Mononuclear cell (primary cell): ENCODE results near the gene EBF3. TPM values are rescaled to one million over a fixed set of nuclear protein-coding genes. Genes with fewer than 3 reads are reported as not detected.

ENCODE experiments used
- H3K27me3 ChIP-seq: 2 replicates; pipeline ENCODE4 v1.6.0; 2011; ENCODE audit warnings: low read length, control low read depth; ENCODE audit not compliant: insufficient read depth
- H3K4me1 ChIP-seq: 2 replicates; pipeline ENCODE4 v1.5.1; 2011; ENCODE audit warnings: mild to moderate bottlenecking, low read length, control low read depth; ENCODE audit not compliant: insufficient read depth
- H3K4me3 ChIP-seq: 2 replicates; pipeline ENCODE4 v1.5.1; 2011; ENCODE audit warnings: mild to moderate bottlenecking, low read length, moderate library complexity
- H3K9me3 ChIP-seq: 2 replicates; pipeline ENCODE4 v1.5.1; 2011; ENCODE audit warnings: low read depth, mild to moderate bottlenecking, control low read depth, low read length
- total RNA-seq: library from RNA; depleted of rRNA; stranded (reverse); fragments of >200 nt; gene quantifications from one replicate; pipeline ENCODE4 v1.2.3, GENCODE V29; 2012

EBF3 gene
- total RNA-seq, 1 donor: not detected

DNA sequence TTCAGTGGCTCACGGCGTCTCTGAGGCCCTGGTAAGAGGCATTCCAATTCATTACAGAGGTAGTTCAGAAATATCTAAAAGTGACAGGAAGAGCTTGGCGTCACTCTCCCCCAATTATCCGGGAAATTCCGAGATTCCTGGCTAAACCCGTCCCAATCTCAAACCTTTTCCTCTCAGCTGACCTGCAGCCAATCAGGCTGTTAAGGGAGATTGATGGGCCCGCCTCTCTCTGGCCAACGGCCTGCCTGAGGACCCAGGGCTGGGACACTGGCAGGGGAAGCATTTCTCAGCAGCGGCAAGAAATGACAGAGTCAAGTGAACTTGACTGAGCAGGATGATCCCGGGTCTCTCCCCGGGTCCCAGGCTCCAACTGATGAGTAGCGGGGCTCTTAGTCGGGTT lies 72.3 kb downstream of the EBF3 start:
- Histone ChIP-seq H3K4me3 (no peak overlapping the region), H3K27me3 (no peaks in the 10 kb centered on the region), H3K4me1 (no peaks in the 10 kb centered on the region), H3K9me3 (no peaks in the 10 kb centered on the region)

DNA sequence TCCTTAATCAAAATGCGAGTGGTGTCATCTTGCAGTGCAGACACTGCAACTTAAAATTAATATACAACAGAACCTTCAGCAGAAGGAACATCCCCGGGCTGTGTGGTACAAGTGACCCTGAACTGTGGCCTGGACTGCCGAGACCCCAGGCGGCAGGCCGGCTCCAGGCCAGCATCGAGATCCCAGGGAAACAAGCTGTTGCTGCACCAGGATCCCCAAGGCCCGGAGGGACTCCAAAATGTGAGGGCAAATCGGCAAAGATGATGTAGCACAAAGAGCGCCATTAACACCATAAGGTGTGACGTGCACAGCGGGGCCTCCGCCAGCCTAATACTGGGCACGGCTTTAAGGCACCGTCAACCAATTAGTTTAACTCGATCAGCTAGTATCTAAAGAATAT lies 73.9 kb downstream of the EBF3 start:
- H3K4me1 ChIP-seq: no peaks in the 10 kb centered on the region
- H3K27me3 ChIP-seq: no peaks in the 10 kb centered on the region
- H3K9me3 ChIP-seq: no peaks in the 10 kb centered on the region
- no peak overlapping the region for H3K4me3 ChIP-seq

DNA sequence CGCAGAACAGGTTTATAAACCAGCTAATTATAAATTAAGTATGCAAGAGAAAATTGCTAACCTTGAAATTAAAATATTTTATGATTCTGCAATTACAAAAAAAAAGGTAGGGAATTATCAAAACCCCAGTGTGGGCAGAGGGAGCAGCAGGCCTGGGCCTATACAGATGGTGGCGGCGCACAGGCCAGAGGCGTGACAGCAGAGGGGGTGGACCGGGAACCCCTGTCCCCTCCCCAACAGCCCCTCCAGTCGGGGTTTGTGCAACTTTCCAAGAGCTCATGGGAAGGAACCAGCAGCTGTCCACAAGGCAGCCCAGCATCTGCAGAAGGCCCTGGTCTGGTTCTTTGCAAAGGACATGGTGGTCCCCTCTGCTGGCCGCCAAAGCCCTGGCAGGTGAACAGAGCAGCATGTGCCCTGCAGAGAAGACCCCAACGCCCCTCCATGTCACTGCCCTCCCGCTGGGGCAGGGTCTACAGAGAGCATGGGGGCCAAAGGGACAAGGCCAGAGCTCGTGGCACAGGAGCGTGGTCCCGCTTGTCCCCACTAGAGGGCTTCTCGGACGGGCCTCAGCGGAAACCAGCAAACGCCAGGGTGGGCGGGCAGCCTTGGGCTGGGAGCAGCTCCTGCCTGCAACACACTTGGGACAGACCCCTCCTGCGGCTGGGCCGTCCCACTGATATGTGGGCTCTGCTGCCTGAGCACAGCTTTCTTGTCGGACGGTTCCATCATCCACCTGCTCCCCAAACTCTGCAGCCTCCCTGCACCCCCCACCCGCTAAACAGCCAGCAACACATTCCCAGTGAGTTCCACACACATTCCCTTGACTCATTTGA lies 75.1 kb downstream of the EBF3 start:
- Histone ChIP-seq H3K4me1 (peaks cover under 1% of the 10 kb centered on the region), H3K4me3 (no peak overlapping the region), H3K27me3 (no peaks in the 10 kb centered on the region), H3K9me3 (no peaks in the 10 kb centered on the region)

DNA sequence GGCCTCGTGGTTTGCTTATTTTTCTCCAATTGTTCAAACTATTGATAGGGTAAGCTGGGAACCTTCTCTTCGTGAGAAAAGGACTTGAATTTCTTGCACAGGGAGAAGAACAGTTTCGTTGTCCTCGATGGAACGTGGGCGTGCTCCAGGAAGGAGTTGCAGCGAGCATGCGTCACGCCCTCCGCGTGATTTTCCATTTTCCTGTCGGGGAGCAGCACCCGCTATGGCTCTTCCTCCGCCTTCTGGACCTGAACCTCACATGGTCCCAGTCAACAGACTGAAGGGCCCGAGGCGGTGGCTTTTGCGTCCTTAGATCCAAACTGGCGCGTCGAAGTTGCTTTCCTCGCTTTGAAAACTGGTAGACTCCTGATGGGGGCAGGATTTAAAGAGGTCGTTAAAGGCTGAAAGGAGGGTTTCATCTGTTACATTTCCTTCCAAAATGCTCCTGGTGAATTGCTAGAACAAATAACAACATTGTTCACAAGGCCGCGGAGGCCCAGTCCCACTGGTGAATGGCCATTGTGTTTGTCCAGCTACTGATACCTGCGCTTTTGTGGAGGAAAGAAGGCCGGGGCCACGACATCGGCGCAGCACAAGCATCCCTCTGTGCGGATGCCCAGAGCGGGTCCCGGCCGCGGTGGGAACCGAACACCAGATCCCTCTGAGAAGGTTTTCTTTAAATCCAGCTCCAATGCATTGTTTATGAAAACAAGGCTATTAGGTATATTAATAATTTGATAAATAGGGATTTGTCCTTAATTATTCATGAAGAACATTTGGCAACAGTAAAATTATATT lies 75.9 kb downstream of the EBF3 start:
- Histone ChIP-seq H3K4me1 (peaks cover 4% of the 10 kb centered on the region), H3K4me3 (no peak overlapping the region), H3K9me3 (no peaks in the 10 kb centered on the region), H3K27me3 (no peaks in the 10 kb centered on the region)

DNA sequence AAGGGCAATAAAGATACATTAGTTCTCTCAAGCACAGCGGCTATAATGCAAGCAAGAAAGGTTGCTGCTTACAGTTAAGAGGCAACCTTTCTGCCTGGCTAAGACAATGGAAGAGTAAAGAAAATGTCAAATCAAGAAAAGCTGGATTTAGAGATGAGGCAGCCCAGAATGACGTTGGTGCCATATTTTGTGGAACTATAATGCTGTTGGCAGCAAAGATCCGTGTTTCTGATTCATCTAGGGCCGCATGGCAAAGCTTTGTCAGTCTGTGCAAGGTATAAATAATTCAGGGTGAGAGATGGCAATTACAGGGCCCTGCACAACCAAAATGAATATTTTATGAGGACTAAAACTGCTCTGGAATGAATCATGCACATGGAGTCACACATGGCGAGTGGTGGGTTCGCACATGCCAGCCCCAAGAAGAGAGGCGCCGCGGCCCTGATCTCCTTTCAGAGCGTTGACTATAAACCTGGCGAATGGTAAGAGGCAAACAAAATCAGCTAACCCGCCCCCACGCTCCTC lies 76.6 kb downstream of the EBF3 start:
- H3K4me3 ChIP-seq: no peak overlapping the region
- no peaks in the 10 kb centered on the region for H3K27me3 ChIP-seq
- peaks cover 4% of the 10 kb centered on the region for H3K4me1 ChIP-seq
- no peaks in the 10 kb centered on the region for H3K9me3 ChIP-seq

DNA sequence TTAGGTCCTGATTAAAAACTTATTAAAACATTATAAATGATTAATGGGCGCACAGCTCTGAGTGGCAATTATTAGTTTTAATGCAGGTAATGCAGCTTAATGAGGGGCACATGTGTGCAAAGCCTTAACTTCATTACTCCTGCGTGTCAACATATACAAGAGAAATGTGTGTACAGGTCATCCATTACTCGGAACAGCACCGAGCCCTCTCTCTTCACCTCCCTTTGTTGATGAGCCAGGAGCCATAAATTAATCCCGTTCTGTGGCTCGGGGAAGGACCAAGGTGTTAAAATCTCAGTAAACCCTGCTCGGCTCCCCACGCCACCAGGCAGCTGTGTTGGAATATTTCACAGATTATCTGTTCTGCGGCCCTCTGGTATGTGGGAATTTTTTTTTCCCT lies 77.8 kb downstream of the EBF3 start:
- Histone ChIP-seq H3K4me3 (no peak overlapping the region), H3K27me3 (no peaks in the 10 kb centered on the region), H3K4me1 (peaks cover 4% of the 10 kb centered on the region), H3K9me3 (no peaks in the 10 kb centered on the region)

DNA sequence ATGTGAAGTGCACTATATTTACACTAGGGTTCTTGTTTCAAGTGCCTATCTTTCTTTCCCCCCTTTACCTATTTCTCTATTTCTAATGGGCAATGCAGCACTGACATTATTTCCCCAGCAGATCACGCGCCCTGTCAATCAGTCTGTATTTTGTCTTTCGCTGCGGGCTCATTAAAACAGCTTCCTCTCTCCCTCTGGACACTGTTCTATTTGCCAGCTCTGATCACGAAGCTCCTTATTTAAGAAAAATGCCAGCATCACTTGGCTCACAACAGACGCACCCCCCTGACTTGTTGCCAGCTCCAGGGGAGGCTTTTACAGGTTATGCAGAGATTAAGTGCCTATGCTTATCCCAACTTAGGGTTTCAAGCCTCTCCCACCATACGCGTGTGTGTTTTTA lies 78.5 kb downstream of the EBF3 start:
- H3K9me3 ChIP-seq: no peaks in the 10 kb centered on the region
- no peaks in the 10 kb centered on the region for H3K27me3 ChIP-seq
- H3K4me3 ChIP-seq: no peak overlapping the region
- H3K4me1 ChIP-seq: peaks cover 4% of the 10 kb centered on the region

DNA sequence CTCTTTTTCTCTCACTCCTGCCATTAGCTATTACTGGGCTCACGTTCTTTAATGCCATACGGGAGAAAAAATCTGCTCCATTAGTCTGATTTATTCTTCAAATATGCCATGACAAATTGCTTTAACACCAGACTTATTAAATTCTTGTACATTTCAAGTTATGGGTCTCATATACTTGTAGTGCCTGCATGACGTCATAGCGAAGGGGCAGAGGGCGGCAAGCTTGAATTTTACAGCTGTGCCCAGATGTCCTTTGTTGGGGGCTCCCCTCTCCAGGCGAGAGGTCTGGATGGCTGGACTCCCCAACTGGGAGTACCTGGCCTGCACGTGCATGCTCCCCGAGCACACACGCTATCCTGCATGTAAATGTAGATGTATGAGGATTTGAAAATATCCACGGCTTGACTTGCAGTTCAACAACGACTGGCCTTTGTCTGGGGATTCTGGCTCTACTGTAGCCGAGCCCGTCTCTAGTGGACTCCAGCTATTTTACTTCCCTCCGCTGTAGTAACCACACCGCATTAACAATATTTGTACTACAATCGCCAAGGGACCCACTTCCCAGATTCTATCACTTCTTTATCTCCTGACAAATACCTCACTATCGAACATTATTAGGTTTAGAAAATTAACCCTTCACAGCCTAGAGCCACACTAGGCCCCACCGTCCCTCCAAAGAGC lies 79.5 kb downstream of the EBF3 start:
- Histone ChIP-seq H3K9me3 (no peaks in the 10 kb centered on the region), H3K4me3 (no peak overlapping the region), H3K4me1 (peaks cover 4% of the 10 kb centered on the region), H3K27me3 (no peaks in the 10 kb centered on the region)

DNA sequence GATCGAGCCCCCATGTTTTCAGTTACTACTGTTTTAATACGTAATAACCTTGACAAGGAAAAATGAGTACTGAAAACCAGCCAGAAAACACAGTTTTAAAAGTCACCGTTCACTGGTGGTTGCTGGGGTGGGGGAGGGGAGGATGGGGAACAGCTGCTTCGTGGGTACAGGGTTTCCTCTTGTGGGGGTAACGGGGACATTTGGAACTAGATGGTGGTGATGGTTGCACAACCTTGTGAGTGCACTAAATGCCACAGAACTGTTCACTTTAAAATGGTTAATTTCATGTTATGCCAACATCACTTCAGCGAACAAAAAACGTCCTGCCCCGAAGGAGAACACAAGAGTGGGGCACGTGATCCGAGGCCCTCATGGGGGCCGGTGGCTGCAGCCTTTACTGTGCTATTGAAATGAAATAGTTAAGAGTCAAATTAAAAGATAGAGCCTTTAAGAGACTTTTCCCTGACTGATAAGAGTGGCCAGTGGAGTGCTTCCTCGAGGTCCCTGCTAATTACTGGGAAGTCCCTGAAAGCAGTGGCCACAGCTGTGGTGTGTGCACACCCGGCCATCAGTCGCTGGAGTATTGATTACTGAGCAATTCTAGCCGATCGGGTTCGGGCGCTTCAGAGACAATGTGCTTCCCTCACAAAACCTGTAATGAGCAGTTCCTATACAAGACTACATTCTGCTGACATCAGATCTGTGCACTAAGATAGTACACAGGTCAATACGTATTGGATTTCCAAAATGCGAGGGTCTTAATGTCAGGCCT lies 80.3 kb downstream of the EBF3 start:
- H3K9me3 ChIP-seq: no peaks in the 10 kb centered on the region

DNA sequence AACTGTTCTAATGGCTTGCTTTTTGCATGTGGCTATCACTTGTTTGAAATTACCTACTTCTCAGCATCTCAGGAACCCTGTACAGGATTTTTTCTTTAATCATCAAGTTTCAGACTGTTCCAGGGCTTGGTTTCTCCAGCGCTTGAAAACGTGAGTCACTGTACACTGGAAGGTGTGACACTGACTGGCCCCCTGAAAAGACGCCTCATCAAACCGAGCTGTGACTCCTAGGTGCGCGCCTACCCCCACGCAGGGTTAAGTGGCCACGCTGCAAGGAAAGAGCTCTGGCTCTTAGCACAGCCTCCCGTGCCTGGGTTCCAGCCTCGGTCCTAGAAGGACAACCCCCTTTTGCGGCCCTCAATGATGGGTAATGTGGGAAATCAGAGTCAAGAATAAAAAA lies 81.0 kb downstream of the EBF3 start:
- no peaks in the 10 kb centered on the region for H3K27me3 ChIP-seq
- peaks cover 4% of the 10 kb centered on the region for H3K4me1 ChIP-seq
- no peak overlapping the region for H3K4me3 ChIP-seq
- no peaks in the 10 kb centered on the region for H3K9me3 ChIP-seq

More for the DNA sequence above, 80.3 kb downstream of the EBF3 start:
- peaks cover 4% of the 10 kb centered on the region for H3K4me1 ChIP-seq
- no peaks in the 10 kb centered on the region for H3K27me3 ChIP-seq
- no peak overlapping the region for H3K4me3 ChIP-seq

DNA sequence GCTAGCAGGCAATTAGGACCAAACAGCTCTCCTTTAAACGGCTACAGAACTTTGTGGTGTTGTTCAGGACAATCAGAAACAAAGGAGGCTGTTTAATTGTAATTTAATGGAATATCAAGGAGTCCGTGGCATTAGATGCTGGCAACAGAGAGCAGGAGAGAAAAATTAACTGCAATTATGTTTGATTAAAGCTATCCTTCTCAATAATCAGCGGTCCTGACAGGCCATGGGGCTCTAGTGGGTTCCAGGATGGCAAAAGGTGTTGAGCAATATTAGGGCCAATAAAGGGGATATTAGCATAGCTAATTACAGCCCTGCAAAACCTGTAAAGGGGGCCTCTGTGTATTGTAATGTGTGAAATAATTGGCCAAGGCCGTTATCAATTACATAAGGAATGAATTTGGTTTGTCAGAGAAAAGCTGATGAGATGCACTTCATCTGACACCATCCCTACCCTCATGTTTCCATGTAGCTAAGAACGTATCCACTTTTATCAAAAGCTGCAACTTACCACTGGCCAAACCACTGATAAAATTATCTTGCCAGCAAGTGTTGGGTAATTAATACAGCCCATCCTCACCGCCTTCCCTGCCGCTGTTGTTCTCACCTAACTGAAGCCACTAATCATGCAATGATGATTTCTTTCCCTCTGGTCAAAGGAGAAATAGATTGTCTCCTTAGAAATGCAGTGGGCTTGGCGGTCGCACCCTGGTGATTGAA lies 81.6 kb downstream of the EBF3 start:
- Histone ChIP-seq H3K4me1 (peaks cover 4% of the 10 kb centered on the region), H3K27me3 (no peaks in the 10 kb centered on the region), H3K9me3 (no peaks in the 10 kb centered on the region), H3K4me3 (no peak overlapping the region)

DNA sequence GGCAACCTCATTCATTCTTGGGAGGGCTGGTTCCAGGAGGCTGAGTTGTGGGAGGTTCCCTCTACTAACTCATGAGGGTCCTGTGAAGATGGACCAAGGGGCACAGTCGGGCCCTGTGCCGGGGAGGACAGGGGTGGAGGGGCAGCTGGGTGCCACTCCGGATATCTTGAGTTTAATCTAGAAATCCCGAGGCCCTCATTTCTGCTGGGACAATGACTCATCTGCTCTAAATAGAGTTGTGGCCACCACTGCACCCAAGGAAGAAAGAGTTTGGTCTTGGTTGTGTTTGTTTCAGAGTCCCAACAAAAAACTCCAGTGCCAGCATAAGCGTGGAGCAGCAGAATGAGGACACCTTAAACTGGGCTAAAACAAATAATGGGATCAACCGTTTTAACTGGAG lies 82.4 kb downstream of the EBF3 start:
- Histone ChIP-seq H3K9me3 (no peaks in the 10 kb centered on the region), H3K4me1 (peaks cover 4% of the 10 kb centered on the region), H3K27me3 (no peaks in the 10 kb centered on the region), H3K4me3 (no peak overlapping the region)

DNA sequence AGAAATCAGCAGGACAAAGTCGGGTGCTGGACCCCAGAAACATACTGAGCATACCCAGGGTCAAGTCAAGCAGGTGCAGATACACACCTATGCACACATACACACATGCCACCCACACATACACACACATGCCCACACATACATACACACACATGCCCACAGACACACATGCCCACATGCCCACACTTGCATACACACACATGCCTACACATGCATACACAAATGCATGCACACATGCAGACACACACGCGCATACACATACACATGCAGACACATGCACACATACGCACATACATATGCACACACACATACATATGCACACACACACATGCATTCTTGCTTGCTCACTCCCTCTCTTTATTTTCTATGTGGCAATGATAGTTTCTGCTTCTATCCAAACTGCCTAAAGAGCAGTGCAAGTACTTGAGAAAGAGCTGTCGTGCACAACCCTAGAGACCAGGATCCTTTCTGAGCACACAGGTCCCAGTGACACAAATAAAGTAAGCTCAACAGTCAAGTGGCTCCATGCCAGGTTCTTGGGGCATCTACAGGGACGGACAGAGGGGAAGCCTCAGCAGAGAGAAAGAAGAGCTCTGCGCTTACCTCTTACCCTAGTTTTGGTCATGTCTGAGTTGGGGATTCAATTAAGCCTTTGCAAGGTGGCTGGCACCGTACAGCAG lies 83.7 kb downstream of the EBF3 start:
- Histone ChIP-seq H3K27me3 (no peaks in the 10 kb centered on the region), H3K9me3 (no peaks in the 10 kb centered on the region), H3K4me1 (peaks cover 4% of the 10 kb centered on the region), H3K4me3 (no peak overlapping the region)
